Measurements from ENCODE around the gene DIO3.

DIO3 gene

GRCh38 chr14:101561145-101561896, at the start of gene DIO3:
Gene DIO3 (plus strand): TSS chr14:101561495.
- DNase-seq: no peak

GRCh38 chr14:101511620-101512375, 49.5 kb upstream of the DIO3 start:
- no peak for DNase-seq

- no peak for DNase-seq
Measured at GRCh38 chr14:101512376-101512695, 49.0 kb upstream of the DIO3 start.

- DNase-seq: no peak
Measured at GRCh38 chr14:101514136-101514535, 47.2 kb upstream of the DIO3 start.

DNA sequence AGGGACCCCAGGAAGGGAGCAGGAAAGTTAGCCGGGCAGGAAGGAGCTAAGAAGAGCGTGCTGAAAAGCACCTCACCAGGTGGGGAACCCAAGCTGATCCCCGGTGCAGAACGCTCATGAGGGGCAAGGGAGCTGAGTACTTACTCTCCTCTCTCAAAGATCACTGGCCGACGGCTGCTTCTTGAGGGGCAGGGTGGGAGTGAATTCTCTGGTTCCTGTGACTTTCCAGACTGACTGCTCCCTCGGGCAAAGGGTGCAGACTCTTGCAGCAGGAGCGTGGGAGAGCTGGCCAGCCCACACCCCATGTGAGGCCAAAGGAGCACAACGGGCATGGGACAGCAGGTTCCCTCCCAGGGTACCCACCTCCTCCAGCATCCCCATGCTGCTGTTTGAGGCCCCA, 44.9 kb upstream of the DIO3 start:
- DNase-seq: no peak

GRCh38 chr14:101518611-101519473, 42.5 kb upstream of the DIO3 start:
- no peak for DNase-seq

DNA sequence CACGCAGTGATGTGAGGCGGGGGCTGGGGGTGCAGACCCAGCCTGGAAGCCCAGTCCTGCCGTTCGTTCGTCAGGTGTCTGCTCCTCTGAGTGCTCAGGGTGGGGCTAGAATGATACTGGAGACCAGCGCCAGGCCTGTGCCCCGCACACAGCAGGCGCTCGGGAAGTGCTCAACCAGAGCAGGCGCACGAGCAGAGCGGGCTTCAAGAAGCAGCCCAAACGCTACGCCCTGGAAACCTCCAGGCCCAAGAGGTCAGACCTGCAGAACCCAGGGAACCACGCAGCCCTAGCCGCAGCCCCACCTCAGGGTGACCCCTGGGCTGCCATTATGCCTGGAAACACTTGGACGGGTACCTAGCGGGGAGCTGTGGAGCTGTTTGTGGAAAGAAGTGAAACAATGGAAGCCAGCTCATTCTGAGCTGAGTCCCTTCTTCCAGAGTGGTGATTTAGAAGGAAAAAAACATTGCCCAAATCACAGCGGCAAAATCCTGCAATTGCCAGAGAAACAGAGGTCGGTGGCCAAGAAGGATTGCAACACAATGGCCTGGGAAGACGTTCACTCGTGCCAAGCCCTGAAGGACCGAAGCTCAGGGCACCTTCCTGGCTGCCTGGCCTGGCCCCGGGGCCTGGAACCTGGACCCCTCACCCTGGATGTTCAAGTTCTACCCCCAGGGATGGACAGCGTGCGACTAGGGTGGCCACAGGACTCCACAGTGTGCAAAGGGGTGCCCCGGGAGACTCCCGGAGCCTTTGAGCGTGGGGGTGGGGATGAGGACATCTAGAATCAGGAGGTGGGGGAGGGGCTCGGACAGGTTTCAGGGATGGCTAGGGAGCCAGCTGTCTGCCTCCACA, 40.4 kb upstream of the DIO3 start:
- DNase-seq: no peak

GRCh38 chr14:101521473-101521915, 39.8 kb upstream of the DIO3 start:
- DNase-seq: no peak

DNA sequence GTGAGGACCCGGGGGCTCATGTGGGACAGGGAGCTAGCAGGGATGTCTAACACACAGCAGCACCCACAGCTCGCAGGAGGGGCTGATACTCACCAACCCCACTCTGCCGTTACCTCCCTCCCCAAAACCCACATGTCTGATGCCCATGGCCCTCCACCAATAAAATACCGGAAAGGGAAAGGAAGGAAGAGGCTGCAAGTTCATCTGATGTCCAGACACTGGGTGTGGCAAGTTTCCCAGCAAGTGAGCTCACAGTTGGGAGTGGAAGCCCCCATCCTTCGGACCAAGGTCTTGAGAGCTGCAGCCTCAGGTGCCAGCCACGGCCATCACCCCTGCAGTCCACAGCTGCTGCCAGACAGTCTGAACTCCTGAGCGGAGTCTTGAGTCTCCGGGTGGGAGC, 39.3 kb upstream of the DIO3 start:
- no peak for DNase-seq

DNA sequence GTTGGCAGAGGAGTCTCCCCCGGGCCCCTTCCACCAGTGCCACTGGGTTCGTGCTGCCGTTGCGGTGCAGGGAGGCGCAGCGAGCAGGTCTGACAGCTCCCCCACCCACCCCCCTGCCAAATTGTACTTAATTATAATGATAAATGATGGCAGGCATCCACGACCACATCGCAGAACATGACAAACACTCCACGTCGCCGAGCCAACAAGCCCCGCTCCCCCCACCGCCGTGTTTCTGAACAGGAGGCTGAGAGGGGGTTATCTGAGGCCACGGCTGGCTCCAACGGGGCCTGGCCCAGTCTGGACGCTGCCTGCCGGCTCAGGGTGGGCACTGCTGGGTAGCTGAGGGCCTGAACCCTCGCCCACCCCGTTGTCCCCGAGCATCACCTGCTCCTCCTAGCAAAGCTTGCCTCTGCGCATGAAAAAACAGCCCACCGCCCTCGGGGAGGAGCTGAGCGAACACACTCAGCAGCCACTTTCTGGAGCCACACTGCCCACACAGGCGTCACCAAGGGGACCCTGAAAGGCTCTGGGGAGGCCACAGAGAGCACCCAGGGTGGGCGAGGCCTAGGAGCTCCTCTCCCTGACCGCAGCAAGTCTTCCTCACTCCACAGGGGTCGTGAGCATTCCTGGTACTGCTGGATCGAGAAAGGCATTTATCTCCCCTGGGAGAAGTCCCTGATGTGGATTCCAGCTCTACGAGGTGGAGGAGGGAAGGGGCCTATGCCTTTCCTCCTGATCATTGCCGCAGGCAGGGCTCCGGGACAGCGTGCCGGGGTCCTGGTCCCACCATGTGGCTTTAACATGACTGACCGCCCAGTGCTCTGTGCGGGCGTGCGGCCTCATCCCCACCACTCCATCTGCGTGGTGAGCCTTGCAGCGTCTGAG, 35.4 kb upstream of the DIO3 start:
- no peak for DNase-seq

GRCh38 chr14:101527987-101528386, 33.3 kb upstream of the DIO3 start:
- no peak for DNase-seq

DNA sequence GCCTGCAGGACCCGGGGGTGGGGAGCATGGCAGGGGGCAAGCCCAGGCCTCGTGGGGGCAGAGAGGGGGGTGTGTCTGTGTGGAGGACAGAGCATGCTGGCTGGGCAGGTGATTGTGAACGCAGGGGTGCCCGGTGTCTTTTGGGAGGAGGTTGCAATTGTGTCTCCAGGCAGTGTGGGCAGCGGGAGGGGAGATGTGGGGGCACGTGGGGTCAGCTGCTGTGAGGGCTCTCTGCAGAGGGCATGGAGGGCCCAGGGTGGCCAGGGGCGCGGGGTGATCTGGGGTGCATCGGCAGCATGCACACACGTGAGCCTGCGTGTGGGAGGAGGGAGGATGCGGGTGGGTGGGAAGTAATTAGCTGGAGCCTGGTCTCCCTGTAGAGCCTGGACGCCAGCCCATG, 32.2 kb upstream of the DIO3 start:
- no peak for DNase-seq

DNA sequence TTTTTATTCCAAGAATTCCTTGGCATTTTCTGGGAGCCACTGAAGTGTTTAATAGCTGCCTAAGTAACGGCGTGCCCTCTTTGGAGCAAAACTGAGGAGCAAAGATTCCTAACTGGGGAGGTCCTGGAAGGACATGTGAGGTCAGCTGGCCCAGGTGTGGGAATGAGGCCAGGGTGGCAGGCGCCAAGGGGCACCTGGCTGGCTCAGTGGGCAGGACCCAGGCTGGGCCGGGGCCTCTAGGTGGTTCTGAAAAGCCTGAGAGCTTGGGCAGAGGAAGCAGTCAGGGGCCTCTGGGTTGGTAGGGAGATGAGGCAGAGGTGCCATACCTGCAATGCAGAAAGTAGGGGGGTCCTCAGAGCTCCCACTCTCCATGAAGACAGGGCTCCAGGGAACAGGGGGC, 27.1 kb upstream of the DIO3 start:
- no peak for DNase-seq

DNA sequence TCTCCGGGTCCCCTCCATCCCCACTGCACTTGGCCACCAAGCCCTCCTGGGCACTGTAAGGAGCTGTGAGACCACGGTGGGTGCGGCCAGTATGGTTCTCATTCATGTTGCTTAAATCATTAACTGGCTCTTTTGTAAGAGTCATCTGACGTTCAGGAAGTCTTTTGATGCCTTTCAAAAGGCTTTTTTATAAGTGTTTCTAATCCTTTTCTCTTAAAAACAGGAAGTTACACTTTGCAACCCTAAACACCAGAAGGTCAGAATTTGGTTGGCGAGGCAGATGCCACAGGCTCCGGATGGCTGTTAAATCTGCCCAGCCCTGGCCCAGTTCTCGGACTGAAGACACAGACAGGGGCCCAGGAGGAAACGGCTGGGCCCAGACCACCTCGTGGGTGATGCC, 26.1 kb upstream of the DIO3 start:
- DNase-seq: no peak

- no peak for DNase-seq
Measured at GRCh38 chr14:101535701-101536207, 25.5 kb upstream of the DIO3 start.

GRCh38 chr14:101537286-101537685, 24.0 kb upstream of the DIO3 start:
- DNase-seq: no peak

- DNase-seq: no peak
Measured at GRCh38 chr14:101538878-101539277, 22.4 kb upstream of the DIO3 start.

GRCh38 chr14:101539880-101540279, 21.4 kb upstream of the DIO3 start:
- no peak for DNase-seq

DNA sequence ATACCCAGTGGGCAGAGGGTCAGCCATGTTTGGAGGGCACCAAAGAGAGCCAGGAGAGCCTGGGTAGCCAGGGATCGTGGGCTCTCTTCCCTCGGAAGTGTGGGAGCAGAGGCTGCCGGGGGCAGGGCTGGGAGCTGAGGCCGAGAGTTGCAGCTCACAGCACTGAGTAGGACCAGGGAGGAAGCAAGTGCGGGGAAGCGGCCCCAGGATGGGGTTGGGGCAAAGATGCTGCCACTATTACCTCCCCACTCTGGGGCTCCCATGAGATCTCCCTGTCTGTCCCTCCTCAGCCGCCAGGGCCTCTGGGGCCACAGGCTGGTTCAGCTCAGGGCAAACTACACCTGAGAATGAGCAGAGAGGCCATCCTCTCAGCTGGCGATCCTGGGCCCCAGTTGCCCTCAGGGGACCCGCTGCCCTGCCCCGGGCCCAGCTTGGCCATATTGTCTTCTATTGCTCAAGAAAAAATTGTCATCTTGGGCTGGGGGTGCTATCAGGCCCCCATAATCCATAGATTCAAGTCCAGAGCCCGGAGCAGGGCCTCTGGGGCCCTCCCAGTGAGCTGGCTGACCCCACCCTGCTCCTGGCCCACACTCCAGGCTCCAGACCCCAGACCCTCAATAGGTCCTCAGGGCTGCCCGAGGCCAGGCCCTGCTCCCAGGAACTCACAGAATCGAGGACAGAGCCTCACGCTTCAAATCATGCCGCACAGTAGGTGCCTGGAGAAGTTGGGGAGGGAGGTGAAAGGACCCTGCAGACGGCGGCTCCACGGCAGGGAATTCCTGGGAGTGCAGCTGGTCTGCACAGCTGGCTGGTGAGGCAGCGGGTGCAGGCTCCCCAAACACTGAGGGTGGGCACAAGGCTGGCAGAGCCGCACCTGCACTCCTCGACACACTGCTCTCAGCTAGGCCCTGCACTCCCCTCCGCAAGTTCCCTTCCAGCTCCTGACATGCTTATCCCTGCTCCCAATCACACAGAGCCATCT, 20.5 kb upstream of the DIO3 start:
- no peak for DNase-seq

DNA sequence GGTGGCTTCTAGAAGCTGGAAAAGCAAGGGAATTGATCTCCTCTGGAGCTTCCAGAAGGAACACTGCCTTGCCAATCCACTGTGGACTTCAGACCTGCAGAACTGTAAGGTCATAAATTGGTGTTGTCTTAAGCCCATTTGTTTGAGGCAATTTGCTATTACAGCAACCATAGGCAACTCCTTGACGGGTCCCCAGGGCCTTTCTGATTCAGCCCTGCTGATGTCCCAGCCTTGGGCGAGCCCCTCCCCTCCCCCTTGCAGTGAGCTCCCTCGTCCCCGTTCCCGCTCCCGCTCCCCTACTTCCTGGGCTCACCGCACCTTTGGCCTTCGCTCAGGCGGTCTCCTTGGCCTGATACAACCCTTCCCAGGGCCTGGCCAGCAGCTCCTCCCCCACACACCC, 18.9 kb upstream of the DIO3 start:
- DNase-seq: no peak
